ENCODE results near the gene AHCYL2. TPM values are rescaled to one million over a fixed set of nuclear protein-coding genes. Genes with fewer than 3 reads are reported as not detected.

AHCYL2 gene
- total RNA-seq, 2 experiments from 2014 or later, result 18.5 to 21.0 TPM

DNA sequence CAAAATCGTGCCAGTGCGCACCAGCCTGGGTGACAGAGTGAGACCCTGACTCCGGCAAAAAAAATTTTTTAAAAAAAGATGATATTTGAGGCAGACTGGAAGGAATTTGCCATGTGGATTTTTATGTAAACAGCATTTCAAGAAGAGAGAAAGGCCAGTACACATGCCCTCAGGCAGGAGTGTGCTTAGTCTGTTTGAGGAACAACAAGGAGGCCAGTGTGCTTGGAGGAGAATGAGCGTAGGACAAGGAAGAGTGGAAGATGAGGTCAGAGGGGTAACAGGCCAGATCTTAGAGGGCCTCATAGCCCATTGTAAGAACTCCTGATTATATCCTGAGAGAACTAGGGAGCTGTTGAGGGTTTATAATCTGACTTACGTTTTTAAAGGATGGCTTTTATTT is 192.2 kb downstream of the AHCYL2 start:
- CTCF ChIA-PET, result interaction anchor here (0.6 to 1.0 kb wide), 2 partner anchors 49 to 206 kb away, joined by 3 read pairs; no protein-coding TSS in a partner anchor
- Mint-ChIP-seq H3K27ac (no peak overlapping the region), H3K4me3 (no peak overlapping the region), H3K9me3 (peaks cover 3% of the 10 kb centered on the region), H3K4me1 (no peaks in the 10 kb centered on the region), H3K36me3 (ENCODE audit: low read depth) (peaks cover 27% of the 10 kb centered on the region), H3K27me3 (no peaks in the 10 kb centered on the region)
- DNase-seq, result no peak
- POLR2A ChIA-PET, result no interaction called here

- Mint-ChIP-seq H3K4me1 (peaks cover 3% of the 10 kb centered on the region), H3K36me3 (ENCODE audit: low read depth) (peaks cover 22% of the 10 kb centered on the region), H3K27me3 (no peaks in the 10 kb centered on the region), H3K27ac (no peak overlapping the region), H3K9me3 (no peaks in the 10 kb centered on the region), H3K4me3 (no peak overlapping the region)
- ChIA-PET CTCF (interaction anchor here (0.7 kb wide), 1 partner anchor 45 kb away, joined by 3 read pairs; no protein-coding TSS in a partner anchor), POLR2A (interaction anchor here (1.3 kb wide), 1 partner anchor 39 kb away, joined by 3 read pairs; no protein-coding TSS in a partner anchor)
- no peak for DNase-seq
These were observed 197.0 kb downstream of the AHCYL2 start for GRCh38 chr7:129421717-129422250.

DNA sequence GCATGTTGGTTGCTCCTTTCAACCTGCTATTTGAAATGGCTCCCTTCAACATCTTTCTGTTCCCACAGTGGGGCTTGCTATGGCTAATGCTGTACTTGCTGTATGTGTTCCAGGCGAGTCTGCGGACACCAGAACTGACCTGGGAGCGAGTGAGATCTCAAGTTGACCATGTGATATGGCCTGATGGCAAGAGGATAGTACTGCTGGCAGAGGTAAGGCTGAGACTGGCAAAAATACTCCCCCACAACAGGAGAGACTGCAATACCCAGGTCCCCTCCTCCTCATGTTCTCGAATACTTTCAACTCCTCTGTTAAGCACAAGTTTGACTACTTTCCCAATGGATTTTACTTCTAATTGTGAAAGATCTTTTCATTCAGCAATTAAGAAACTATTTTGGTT is 197.9 kb downstream of the AHCYL2 start:
- ChIA-PET CTCF (interaction anchor here (1.0 kb wide), 1 partner anchor 55 kb away, joined by 3 read pairs; no protein-coding TSS in a partner anchor), POLR2A (interaction anchor here (1.3 to 3.3 kb wide), 2 partner anchors 12 to 38 kb away, joined by 3 to 12 read pairs; partner anchors contain the start of gene STRIP2)
- Mint-ChIP-seq H3K36me3 (ENCODE audit: low read depth) (peaks cover 27% of the 10 kb centered on the region), H3K4me1 (peaks cover 4% of the 10 kb centered on the region), H3K27ac (no peak overlapping the region), H3K4me3 (no peak overlapping the region), H3K9me3 (no peaks in the 10 kb centered on the region), H3K27me3 (no peaks in the 10 kb centered on the region)
- no peak for DNase-seq

DNA sequence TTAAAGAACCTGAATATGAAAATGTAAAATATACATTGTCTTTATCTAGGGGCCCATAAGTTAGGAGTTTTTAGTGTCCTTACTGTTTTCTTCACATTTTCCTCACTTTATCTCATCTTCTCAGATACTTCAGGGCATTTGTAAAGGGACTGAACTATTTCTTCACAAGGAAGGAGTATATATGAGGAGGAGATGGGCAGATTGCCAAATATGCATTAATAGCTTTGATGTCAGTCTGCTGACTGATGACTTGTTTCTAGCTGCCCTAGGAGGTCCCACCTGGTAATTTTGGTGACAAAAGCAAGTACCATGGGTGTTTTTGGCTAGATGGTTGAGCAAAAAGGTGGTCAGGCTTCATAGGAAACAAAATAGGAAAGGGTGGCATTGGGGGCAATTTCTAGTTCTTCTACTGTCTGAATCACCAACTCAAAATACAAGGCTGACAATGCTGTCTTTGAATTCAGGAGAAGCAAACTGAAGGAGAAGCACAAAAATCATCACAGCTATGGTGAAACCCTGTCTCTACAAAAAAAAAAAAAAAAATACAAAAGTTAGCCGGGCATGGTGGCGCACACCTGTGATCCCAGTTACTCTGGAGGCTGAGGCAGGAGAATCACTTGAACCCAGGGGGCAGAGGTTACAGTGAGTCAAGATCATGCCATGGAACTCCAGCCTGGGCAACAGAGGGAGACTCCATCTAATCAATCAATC is 199.0 kb downstream of the AHCYL2 start:
- Mint-ChIP-seq H3K27ac (no peak overlapping the region), H3K36me3 (ENCODE audit: low read depth) (peaks cover 37% of the 10 kb centered on the region), H3K4me3 (no peak overlapping the region), H3K4me1 (peaks cover 4% of the 10 kb centered on the region), H3K27me3 (no peaks in the 10 kb centered on the region), H3K9me3 (no peaks in the 10 kb centered on the region)
- no peak for DNase-seq
- ChIA-PET POLR2A (interaction anchor here (0.9 to 3.3 kb wide), 2 partner anchors 11 to 15 kb away, joined by 3 to 12 read pairs; partner anchors contain the start of gene STRIP2), CTCF (interaction anchor here (1.0 kb wide), 1 partner anchor 56 kb away, joined by 3 read pairs; no protein-coding TSS in a partner anchor)

- Mint-ChIP-seq H3K36me3 (ENCODE audit: low read depth) (peaks cover 35% of the 10 kb centered on the region), H3K4me3 (no peak overlapping the region), H3K4me1 (peaks cover 4% of the 10 kb centered on the region), H3K27ac (no peak overlapping the region), H3K27me3 (no peaks in the 10 kb centered on the region), H3K9me3 (no peaks in the 10 kb centered on the region)
- POLR2A ChIA-PET, result no interaction called here
- CTCF ChIA-PET, result interaction anchor here (1.0 kb wide), 1 partner anchor 13 kb away, joined by 4 read pairs; no protein-coding TSS in a partner anchor
- DNase-seq, result no peak
These were observed 201.7 kb downstream of the AHCYL2 start for GRCh38 chr7:129426482-129426881.

DNA sequence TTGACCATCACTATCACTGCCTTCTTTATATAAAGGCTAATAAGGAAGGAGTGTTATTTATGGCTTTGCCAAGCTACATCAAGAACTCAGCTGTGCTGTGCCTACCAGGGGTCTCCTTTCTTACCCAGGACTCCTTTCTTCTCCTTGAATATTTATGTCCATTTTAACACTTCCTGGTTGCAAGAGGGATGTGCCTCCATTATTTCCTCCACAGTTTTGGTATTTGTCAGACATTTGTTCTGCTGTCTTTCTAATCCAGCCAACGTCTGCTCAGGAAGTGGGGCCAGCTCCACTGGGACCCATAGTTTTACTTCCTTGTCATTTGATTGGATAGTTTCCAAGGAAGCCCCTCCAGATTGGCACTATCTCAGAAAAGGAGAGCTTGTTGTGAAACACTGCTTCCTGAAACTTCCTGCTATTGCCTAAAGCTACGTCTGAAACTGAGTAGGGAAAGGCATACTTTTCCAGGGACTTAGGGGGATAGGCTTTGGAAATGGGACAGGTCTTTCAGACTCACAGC is 202.8 kb downstream of the AHCYL2 start:
- ChIA-PET CTCF (no interaction called here), POLR2A (no interaction called here)
- no peak for DNase-seq
- no peak overlapping the region for H3K27ac Mint-ChIP-seq
- no peaks in the 10 kb centered on the region for H3K9me3 Mint-ChIP-seq
- peaks cover 33% of the 10 kb centered on the region for H3K36me3 Mint-ChIP-seq (ENCODE audit: low read depth)
- H3K4me3 Mint-ChIP-seq, result no peak overlapping the region
- H3K27me3 Mint-ChIP-seq, result peaks cover under 1% of the 10 kb centered on the region
- H3K4me1 Mint-ChIP-seq, result peaks cover 4% of the 10 kb centered on the region

DNA sequence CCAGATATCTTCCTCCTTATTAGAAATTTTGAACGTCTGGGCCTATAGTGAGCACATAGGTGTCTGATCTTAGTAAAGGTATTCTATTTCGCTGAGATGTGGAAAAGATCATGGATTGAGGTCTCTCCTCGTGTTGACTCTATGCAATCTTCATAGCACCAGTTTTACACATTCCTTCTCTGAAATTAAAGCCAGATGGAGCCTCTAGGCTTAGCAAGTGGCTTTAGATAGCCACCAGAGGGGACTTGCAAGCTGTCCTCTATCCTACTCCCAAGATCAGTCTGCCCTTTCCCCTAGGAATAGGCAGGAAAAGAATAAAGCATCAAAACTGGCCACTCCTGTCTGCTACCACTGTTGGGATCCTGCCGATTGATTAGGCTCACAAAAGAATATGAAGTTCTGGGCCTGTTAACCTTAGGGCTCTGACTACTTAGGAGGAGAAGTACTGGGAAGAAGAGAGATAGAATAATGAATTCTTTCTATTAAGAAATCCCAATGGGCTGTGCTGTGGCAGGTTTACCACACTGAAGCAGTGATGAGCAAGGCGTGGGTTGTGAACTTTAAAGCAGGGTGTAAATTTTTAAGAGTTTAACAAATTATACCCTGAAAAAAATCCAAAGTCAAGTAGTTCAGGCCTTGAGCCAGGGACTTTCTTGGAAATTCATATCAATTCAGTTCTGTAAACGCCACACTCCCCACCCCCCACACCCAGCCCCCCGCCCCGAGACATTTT is 207.2 kb downstream of the AHCYL2 start:
- Mint-ChIP-seq H3K4me1 (peaks cover 28% of the 10 kb centered on the region), H3K27me3 (peaks cover 6% of the 10 kb centered on the region), H3K36me3 (ENCODE audit: low read depth) (peaks cover 19% of the 10 kb centered on the region), H3K9me3 (no peaks in the 10 kb centered on the region), H3K4me3 (no peak overlapping the region), H3K27ac (no peak overlapping the region)
- POLR2A ChIA-PET, result interaction anchor here (0.7 kb wide), 1 partner anchor 64 kb away, joined by 3 read pairs; no protein-coding TSS in a partner anchor
- CTCF ChIA-PET, result interaction anchor here (1.5 kb wide), 1 partner anchor 64 kb away, joined by 5 read pairs; no protein-coding TSS in a partner anchor
- DNase-seq, result no peak

- POLR2A ChIA-PET, result interaction anchor here (0.5 to 3.4 kb wide), 18 partner anchors 10 to 771 kb away, joined by 3 to 30 read pairs (median 4); partner anchors contain the start of genes NRF1, SMKR1 and TMEM209
- peak within 1 kb of the TSS; percentile 71 for H3K27ac Mint-ChIP-seq
- no peaks in the 10 kb centered on the region for H3K9me3 Mint-ChIP-seq
- H3K27me3 Mint-ChIP-seq, result peaks cover 6% of the 10 kb centered on the region
- peak within 1 kb of the TSS; percentile 85 for H3K4me3 Mint-ChIP-seq
- H3K36me3 Mint-ChIP-seq (ENCODE audit: low read depth), result peaks cover 9% of the 10 kb centered on the region
- CTCF ChIA-PET, result interaction anchor here (0.6 to 3.4 kb wide), 14 partner anchors 25 to 1012 kb away, joined by 3 to 30 read pairs (median 3); partner anchors contain the start of gene KLHDC10
- peaks cover 38% of the 10 kb centered on the region for H3K4me1 Mint-ChIP-seq
- DNase-seq, result peak; percentile 94
These were observed 209.2 kb downstream of the AHCYL2 start, which contains the start of gene STRIP2 for GRCh38 chr7:129433847-129434674. Gene STRIP2 (plus strand): TSS chr7:129434432. CDS start chr7:129434473, 41 bp downstream.

DNA sequence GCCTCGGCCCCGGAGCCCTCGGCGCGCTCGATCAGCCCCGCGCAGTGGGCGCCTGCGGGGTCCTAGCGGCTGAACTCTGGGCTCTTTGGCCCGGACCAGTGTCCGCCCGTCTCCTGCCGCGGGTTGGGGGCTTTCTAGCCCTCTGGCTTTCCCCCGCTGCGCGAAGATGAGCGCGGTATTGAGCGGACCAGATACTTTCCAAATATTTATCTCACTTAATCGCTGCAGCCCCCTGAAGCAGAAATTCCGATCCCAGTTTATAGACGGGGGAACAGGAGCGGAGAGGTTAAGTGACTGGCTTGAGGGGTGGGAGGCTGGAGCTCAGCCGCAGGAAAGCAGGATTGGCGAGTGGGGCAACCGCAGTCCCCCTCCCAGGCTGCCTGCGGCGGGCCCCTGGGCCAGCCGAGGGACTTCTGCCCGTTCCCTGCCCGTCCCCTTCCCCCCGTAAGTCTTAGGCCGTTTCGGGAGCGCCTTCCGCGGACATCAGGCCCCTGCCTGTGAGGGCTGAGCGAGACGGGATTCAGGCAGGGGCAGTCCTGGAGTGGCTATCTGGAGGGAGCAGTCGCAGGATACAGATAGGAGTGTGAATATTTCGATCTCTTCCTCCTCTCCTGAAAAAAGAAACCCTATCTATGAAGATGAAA is 210.0 kb downstream of the AHCYL2 start:
- ChIA-PET CTCF (interaction anchor here (0.8 to 3.4 kb wide), 11 partner anchors 25 to 224 kb away, joined by 3 to 30 read pairs (median 3); no protein-coding TSS in a partner anchor), POLR2A (interaction anchor here (0.5 to 3.4 kb wide), 15 partner anchors 10 to 514 kb away, joined by 3 to 30 read pairs (median 4); partner anchors contain the start of genes NRF1 and SMKR1)
- Mint-ChIP-seq H3K36me3 (ENCODE audit: low read depth) (peaks cover 12% of the 10 kb centered on the region), H3K27ac (peak overlapping the region; percentile 71), H3K9me3 (no peaks in the 10 kb centered on the region), H3K4me3 (peak overlapping the region; percentile 85), H3K27me3 (peaks cover 6% of the 10 kb centered on the region), H3K4me1 (peaks cover 44% of the 10 kb centered on the region)
- no peak for DNase-seq

- CTCF ChIA-PET, result interaction anchor here (0.7 to 3.4 kb wide), 4 partner anchors 35 to 92 kb away, joined by 3 to 30 read pairs (median 8); no protein-coding TSS in a partner anchor
- DNase-seq, result no peak
- peak overlapping the region; percentile 71 for H3K27ac Mint-ChIP-seq
- peaks cover 50% of the 10 kb centered on the region for H3K4me1 Mint-ChIP-seq
- peaks cover 6% of the 10 kb centered on the region for H3K27me3 Mint-ChIP-seq
- POLR2A ChIA-PET, result interaction anchor here (1.6 to 3.4 kb wide), 3 partner anchors 11 to 176 kb away, joined by 5 to 30 read pairs (median 12); partner anchors contain the start of gene NRF1
- H3K4me3 Mint-ChIP-seq, result peak overlapping the region; percentile 85
- H3K9me3 Mint-ChIP-seq, result no peaks in the 10 kb centered on the region
- H3K36me3 Mint-ChIP-seq (ENCODE audit: low read depth), result peaks cover 18% of the 10 kb centered on the region
These were observed 210.6 kb downstream of the AHCYL2 start for GRCh38 chr7:129435414-129435829.

GRCh38 chr7:129436335-129436923 is 211.6 kb downstream of the AHCYL2 start:
- Mint-ChIP-seq H3K4me3 (peak overlapping the region; percentile 85), H3K36me3 (ENCODE audit: low read depth) (peaks cover 26% of the 10 kb centered on the region), H3K4me1 (peaks cover 55% of the 10 kb centered on the region), H3K9me3 (no peaks in the 10 kb centered on the region), H3K27ac (peak overlapping the region; percentile 55), H3K27me3 (peaks cover 6% of the 10 kb centered on the region)
- CTCF ChIA-PET, result interaction anchor here (0.5 kb wide), 1 partner anchor 611 kb away, joined by 3 read pairs; no protein-coding TSS in a partner anchor
- POLR2A ChIA-PET, result interaction anchor here (1.6 to 3.4 kb wide), 2 partner anchors 68 to 175 kb away, joined by 5 to 30 read pairs; partner anchors contain the start of gene NRF1
- DNase-seq, result no peak

Data from activated CD4-positive, alpha-beta memory T cell treated with anti-CD3 and anti-CD28 coated beads, Interleukin-2, amount 10 ng/mL, durations not matched to agents 7 days and 5 days (primary cell).